ENCODE data around the gene RAPGEF4. TPM values are rescaled to one million over a fixed set of nuclear protein-coding genes. Genes with fewer than 3 reads are reported as not detected.
A peak's percentile ranks its signal among the peaks of the same experiment; 100 is the strongest.

RAPGEF4 gene
- polyA plus RNA-seq (2012; ENCODE audit: missing spikeins) = 0.25 TPM

- no peak for FAIRE-seq
- no peak for TF ChIP-seq POLR2AphosphoS5 (IDR thresholded peaks at IDR 0.05; ENCODE audit: low read depth, low read length)
- no peak for TF ChIP-seq POLR2A (IDR thresholded peaks at IDR 0.05; ENCODE audit: low read depth, low read length)
- TF ChIP-seq TAF1 (IDR thresholded peaks at IDR 0.05; ENCODE audit: borderline replicate concordance, low read depth, low read length) = no peak
- peak; percentile 18 for DNase-seq (ENCODE audit: insufficient read length)
These were observed at the start of gene RAPGEF4 for GRCh38 chr2:172735582-172736423. Gene RAPGEF4 (plus strand): TSS chr2:172735845. CDS start chr2:172735984, 139 bp downstream.

GRCh38 chr2:172693037-172693436 is 42.6 kb upstream of the RAPGEF4 start:
- TF ChIP-seq POLR2A (IDR thresholded peaks at IDR 0.05; ENCODE audit: low read depth, low read length) = no peak
- no peak for TF ChIP-seq TAF1 (IDR thresholded peaks at IDR 0.05; ENCODE audit: borderline replicate concordance, low read depth, low read length)
- no peak for TF ChIP-seq POLR2AphosphoS5 (IDR thresholded peaks at IDR 0.05; ENCODE audit: low read depth, low read length)
- DNase-seq (ENCODE audit: insufficient read length) = no peak

GRCh38 chr2:172693529-172694455 is 41.9 kb upstream of the RAPGEF4 start:
- DNase-seq (ENCODE audit: insufficient read length) (no peak), FAIRE-seq (no peak)
- TF ChIP-seq POLR2AphosphoS5 (IDR thresholded peaks at IDR 0.05; ENCODE audit: low read depth, low read length) = no peak
- no peak for TF ChIP-seq POLR2A (IDR thresholded peaks at IDR 0.05; ENCODE audit: low read depth, low read length)
- TF ChIP-seq TAF1 (IDR thresholded peaks at IDR 0.05; ENCODE audit: borderline replicate concordance, low read depth, low read length) = no peak

More at GRCh38 chr2:172693037-172693436, 42.6 kb upstream of the RAPGEF4 start:
- FAIRE-seq = no peak

- no peak for DNase-seq (ENCODE audit: insufficient read length)
- no peak for TF ChIP-seq POLR2A (IDR thresholded peaks at IDR 0.05; ENCODE audit: low read depth, low read length)
- no peak for TF ChIP-seq POLR2AphosphoS5 (IDR thresholded peaks at IDR 0.05; ENCODE audit: low read depth, low read length)
- no peak for TF ChIP-seq TAF1 (IDR thresholded peaks at IDR 0.05; ENCODE audit: borderline replicate concordance, low read depth, low read length)
- no peak for FAIRE-seq
These were observed 38.3 kb upstream of the RAPGEF4 start for GRCh38 chr2:172697296-172697695.

GRCh38 chr2:172698041-172698863 is 37.4 kb upstream of the RAPGEF4 start:
- FAIRE-seq (no peak), DNase-seq (ENCODE audit: insufficient read length) (no peak)
- TF ChIP-seq TAF1 (IDR thresholded peaks at IDR 0.05; ENCODE audit: borderline replicate concordance, low read depth, low read length) = no peak
- TF ChIP-seq POLR2AphosphoS5 (IDR thresholded peaks at IDR 0.05; ENCODE audit: low read depth, low read length) = no peak
- no peak for TF ChIP-seq POLR2A (IDR thresholded peaks at IDR 0.05; ENCODE audit: low read depth, low read length)

GRCh38 chr2:172701250-172701649 is 34.4 kb upstream of the RAPGEF4 start:
- FAIRE-seq = no peak
- no peak for TF ChIP-seq POLR2AphosphoS5 (IDR thresholded peaks at IDR 0.05; ENCODE audit: low read depth, low read length)
- TF ChIP-seq TAF1 (IDR thresholded peaks at IDR 0.05; ENCODE audit: borderline replicate concordance, low read depth, low read length) = no peak
- no peak for TF ChIP-seq POLR2A (IDR thresholded peaks at IDR 0.05; ENCODE audit: low read depth, low read length)
- no peak for DNase-seq (ENCODE audit: insufficient read length)

GRCh38 chr2:172702451-172702850 is 33.2 kb upstream of the RAPGEF4 start:
- TF ChIP-seq TAF1 (IDR thresholded peaks at IDR 0.05; ENCODE audit: borderline replicate concordance, low read depth, low read length) (no peak), POLR2A (IDR thresholded peaks at IDR 0.05; ENCODE audit: low read depth, low read length) (no peak), POLR2AphosphoS5 (IDR thresholded peaks at IDR 0.05; ENCODE audit: low read depth, low read length) (no peak)
- FAIRE-seq (no peak), DNase-seq (ENCODE audit: insufficient read length) (no peak)

- DNase-seq (ENCODE audit: insufficient read length) (no peak), FAIRE-seq (no peak)
- TF ChIP-seq POLR2AphosphoS5 (IDR thresholded peaks at IDR 0.05; ENCODE audit: low read depth, low read length) (no peak), POLR2A (IDR thresholded peaks at IDR 0.05; ENCODE audit: low read depth, low read length) (no peak), TAF1 (IDR thresholded peaks at IDR 0.05; ENCODE audit: borderline replicate concordance, low read depth, low read length) (no peak)
These were observed 31.3 kb upstream of the RAPGEF4 start for GRCh38 chr2:172704072-172704936.

GRCh38 chr2:172705352-172705751 is 30.3 kb upstream of the RAPGEF4 start:
- TF ChIP-seq POLR2AphosphoS5 (IDR thresholded peaks at IDR 0.05; ENCODE audit: low read depth, low read length) (no peak), POLR2A (IDR thresholded peaks at IDR 0.05; ENCODE audit: low read depth, low read length) (no peak), TAF1 (IDR thresholded peaks at IDR 0.05; ENCODE audit: borderline replicate concordance, low read depth, low read length) (no peak)
- FAIRE-seq (no peak), DNase-seq (ENCODE audit: insufficient read length) (no peak)

- DNase-seq (ENCODE audit: insufficient read length) (no peak), FAIRE-seq (no peak)
- TF ChIP-seq POLR2AphosphoS5 (IDR thresholded peaks at IDR 0.05; ENCODE audit: low read depth, low read length) = no peak
- TF ChIP-seq TAF1 (IDR thresholded peaks at IDR 0.05; ENCODE audit: borderline replicate concordance, low read depth, low read length) = no peak
- TF ChIP-seq POLR2A (IDR thresholded peaks at IDR 0.05; ENCODE audit: low read depth, low read length) = no peak
These were observed 27.4 kb upstream of the RAPGEF4 start for GRCh38 chr2:172708247-172708646.
